ENCODE results near the gene PDE3A.

DNA sequence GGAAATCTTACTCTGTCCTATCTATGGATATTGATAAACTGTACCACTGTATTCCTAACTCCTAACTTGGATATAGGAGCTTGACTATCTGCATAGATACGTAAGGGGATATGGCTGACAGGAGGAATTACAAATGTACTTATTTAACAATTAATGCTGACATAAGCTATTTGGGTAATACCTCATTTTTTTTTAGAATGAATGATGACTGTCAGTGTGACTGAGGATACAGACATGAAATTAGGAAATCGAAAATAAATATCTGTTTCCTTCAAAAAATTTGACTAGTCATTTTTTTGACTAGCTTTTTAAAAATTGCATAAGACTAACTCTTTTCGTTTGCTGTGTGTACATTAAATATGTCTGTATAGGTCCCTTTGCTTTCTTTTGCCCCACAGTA, 74.9 kb downstream of the PDE3A start:
- TF ChIP-seq POLR2A (IDR thresholded peaks at IDR 0.05): no peak
- TF ChIP-seq, protein P1, sequence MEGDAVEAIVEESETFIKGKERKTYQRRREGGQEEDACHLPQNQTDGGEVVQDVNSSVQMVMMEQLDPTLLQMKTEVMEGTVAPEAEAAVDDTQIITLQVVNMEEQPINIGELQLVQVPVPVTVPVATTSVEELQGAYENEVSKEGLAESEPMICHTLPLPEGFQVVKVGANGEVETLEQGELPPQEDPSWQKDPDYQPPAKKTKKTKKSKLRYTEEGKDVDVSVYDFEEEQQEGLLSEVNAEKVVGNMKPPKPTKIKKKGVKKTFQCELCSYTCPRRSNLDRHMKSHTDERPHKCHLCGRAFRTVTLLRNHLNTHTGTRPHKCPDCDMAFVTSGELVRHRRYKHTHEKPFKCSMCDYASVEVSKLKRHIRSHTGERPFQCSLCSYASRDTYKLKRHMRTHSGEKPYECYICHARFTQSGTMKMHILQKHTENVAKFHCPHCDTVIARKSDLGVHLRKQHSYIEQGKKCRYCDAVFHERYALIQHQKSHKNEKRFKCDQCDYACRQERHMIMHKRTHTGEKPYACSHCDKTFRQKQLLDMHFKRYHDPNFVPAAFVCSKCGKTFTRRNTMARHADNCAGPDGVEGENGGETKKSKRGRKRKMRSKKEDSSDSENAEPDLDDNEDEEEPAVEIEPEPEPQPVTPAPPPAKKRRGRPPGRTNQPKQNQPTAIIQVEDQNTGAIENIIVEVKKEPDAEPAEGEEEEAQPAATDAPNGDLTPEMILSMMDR (IDR thresholded peaks at IDR 0.05): no peak
- no peak for TF ChIP-seq POLR2AphosphoS5 (IDR thresholded peaks at IDR 0.05)

Measured in prostate gland (tissue), 2 donors.